ENCODE data around the gene MRPL9.

The MRPL9 gene

GRCh38 chr1:151800830-151801229, 37.5 kb upstream of the MRPL9 start:
- DNase-seq (ENCODE audit: insufficient read length, low spot score) (no peak), FAIRE-seq (no peak)
- no peak for TF ChIP-seq CTCF (IDR thresholded peaks at IDR 0.05; ENCODE audit: insufficient read depth, missing control alignments)

DNA sequence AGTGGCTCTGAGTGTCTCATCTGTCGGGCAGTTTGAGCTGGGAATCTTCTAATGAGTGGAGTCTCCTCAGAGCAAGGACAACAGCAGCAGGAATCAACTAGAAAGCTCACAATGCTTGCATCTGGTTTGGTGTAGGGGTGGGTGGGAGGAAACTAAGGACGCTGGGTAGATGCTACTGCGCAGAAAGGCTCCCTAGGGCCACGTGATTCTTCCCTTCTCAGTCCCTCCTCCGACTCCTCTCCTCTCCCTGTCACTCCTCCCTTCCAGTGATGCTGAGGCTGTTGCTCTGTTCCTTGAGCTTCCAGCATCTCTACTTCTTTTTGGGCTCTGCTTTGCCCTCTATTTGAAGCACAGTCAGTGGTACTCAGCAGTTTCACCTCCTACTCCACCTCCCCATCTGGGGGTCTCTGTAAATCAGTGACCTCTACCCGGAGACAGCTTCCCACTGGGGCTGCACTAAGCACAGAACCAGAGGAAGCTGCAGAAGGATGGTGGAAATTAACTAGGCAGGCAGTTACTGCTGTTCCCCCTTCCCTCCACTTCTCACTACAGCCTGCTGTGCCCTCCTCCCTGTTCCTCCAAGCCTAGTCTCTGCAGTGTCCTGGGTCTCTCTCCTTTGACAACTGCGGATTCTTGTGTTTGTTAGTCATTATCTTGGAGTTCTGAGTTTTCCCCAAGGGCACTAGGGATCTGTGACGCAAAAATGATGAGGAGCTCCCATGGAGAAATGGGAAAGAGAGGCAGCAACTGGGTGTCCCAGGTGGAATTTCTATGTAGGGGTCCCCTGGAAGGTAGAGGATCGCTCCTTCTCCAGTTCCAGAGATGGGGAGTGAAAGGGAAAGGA, 36.1 kb upstream of the MRPL9 start:
- FAIRE-seq: no peak
- TF ChIP-seq CTCF (IDR thresholded peaks at IDR 0.05; ENCODE audit: insufficient read depth, missing control alignments): no peak
- DNase-seq (ENCODE audit: insufficient read length, low spot score): no peak

DNA sequence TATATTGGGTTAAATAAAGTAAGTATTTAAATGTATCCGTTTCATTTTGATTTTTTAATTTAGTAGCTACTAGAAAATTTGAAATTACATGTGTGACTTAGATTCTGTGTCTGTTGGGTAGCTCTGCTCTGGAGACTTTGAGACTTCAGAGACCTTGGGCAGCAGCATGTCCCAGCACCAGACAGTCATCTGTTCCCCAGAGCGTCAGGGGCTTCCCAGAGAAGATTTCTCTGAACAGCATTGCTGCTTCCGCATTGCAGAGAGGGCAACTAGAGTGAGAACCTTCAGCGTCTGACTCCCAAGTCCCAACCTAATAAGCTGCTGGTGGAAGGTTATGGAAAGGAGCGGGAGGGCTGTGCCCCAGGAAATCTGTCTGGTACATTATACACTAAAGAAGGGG, 35.3 kb upstream of the MRPL9 start:
- no peak for TF ChIP-seq CTCF (IDR thresholded peaks at IDR 0.05; ENCODE audit: insufficient read depth, missing control alignments)
- FAIRE-seq: no peak

GRCh38 chr1:151790940-151791651, 27.8 kb upstream of the MRPL9 start:
- FAIRE-seq (no peak), DNase-seq (ENCODE audit: insufficient read length, low spot score) (no peak)
- TF ChIP-seq CTCF (IDR thresholded peaks at IDR 0.05; ENCODE audit: insufficient read depth, missing control alignments): no peak

More for the DNA sequence above, 35.3 kb upstream of the MRPL9 start:
- no peak for DNase-seq (ENCODE audit: insufficient read length, low spot score)

GRCh38 chr1:151790071-151790939, 27.0 kb upstream of the MRPL9 start, which contains the start of gene TDRKH:
Gene TDRKH, minus strand, starts transcription at chr1:151790500. Its CDS starts 7,478 bp downstream, at chr1:151783022.
- TF ChIP-seq CTCF (IDR thresholded peaks at IDR 0.05; ENCODE audit: insufficient read depth, missing control alignments): peak; percentile 24
- DNase-seq (ENCODE audit: insufficient read length, low spot score): peak; percentile 98
- FAIRE-seq: peak; percentile 95

DNA sequence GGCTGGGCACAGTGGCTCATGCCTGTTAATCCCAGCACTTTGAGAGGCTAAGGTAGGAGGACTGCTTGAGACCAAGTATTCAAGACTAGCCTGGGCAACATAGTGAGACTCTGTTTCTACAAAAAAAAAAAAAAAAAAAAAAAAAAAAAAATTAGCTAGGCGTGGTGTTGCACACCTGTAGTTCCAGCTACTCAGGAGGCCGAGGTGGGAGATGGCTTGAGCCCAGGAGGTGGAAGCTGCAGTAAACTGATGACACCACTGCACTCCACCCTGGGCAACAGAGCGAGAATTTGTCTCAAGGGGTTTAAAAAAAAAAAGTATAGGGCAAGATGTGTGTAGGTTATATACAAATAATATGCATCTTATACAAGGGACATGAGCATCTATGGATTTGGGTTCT, 24.4 kb upstream of the MRPL9 start:
- no peak for FAIRE-seq
- no peak for DNase-seq (ENCODE audit: insufficient read length, low spot score)

More for the DNA sequence above, 24.4 kb upstream of the MRPL9 start:
- TF ChIP-seq CTCF (IDR thresholded peaks at IDR 0.05; ENCODE audit: insufficient read depth, missing control alignments): no peak
